ENCODE data around the gene CACTIN.

Gene CACTIN

GRCh38 chr19:3626473-3627350 lies at the start of gene CACTIN:
CACTIN (minus strand) TSS chr19:3626790; CDS start chr19:3626762, 28 bp downstream.
- no peak for TF ChIP-seq CTCF (IDR thresholded peaks at IDR 0.05; ENCODE audit: low read depth, low read length)
- DNase-seq (ENCODE audit: extremely low read depth, low read depth): peak; percentile 94

GRCh38 chr19:3674784-3675543 lies 48.4 kb upstream of the CACTIN start:
- TF ChIP-seq CTCF (IDR thresholded peaks at IDR 0.05; ENCODE audit: low read depth, low read length): no peak
- no peak for DNase-seq (ENCODE audit: extremely low read depth, low read depth)

GRCh38 chr19:3673506-3674439 lies 47.2 kb upstream of the CACTIN start:
- TF ChIP-seq CTCF (IDR thresholded peaks at IDR 0.05; ENCODE audit: low read depth, low read length): no peak
- no peak for DNase-seq (ENCODE audit: extremely low read depth, low read depth)

GRCh38 chr19:3672993-3673392 lies 46.4 kb upstream of the CACTIN start:
- no peak for TF ChIP-seq CTCF (IDR thresholded peaks at IDR 0.05; ENCODE audit: low read depth, low read length)
- DNase-seq (ENCODE audit: extremely low read depth, low read depth): no peak

GRCh38 chr19:3672575-3672948 lies 46.0 kb upstream of the CACTIN start:
- DNase-seq (ENCODE audit: extremely low read depth, low read depth): no peak
- no peak for TF ChIP-seq CTCF (IDR thresholded peaks at IDR 0.05; ENCODE audit: low read depth, low read length)

GRCh38 chr19:3671680-3672574 lies 45.3 kb upstream of the CACTIN start:
- no peak for DNase-seq (ENCODE audit: extremely low read depth, low read depth)
- no peak for TF ChIP-seq CTCF (IDR thresholded peaks at IDR 0.05; ENCODE audit: low read depth, low read length)
